HG03135 (cell line): ENCODE measurements around the gene LRSAM1.

Experiments
- ATAC-seq: cut with Tn5 transposase; IDR thresholded peaks from one replicate; pipeline ENCODE4 v1.9.1; 2021; ENCODE audit warnings: mild to moderate bottlenecking, moderate library complexity; ENCODE audit not compliant: unreplicated experiment

LRSAM1 gene

DNA sequence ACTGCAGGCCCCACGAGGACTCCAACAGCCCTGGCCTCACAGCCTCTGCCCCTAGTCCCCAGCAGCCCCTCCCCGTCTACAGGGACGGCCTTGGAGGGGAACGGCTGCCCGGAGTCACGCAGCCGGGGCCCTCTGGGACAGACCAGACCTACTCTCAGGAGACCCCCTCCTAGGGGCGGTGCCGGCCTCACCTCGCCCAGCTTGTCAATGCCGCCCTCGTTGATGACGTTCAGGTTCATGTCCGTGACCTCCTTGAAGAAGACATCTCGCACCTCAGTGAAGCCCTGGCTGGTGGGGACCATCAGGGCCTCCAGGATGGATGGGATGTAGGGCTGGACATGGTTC, 58.6 kb downstream of the LRSAM1 start:
- no peak for ATAC-seq

DNA sequence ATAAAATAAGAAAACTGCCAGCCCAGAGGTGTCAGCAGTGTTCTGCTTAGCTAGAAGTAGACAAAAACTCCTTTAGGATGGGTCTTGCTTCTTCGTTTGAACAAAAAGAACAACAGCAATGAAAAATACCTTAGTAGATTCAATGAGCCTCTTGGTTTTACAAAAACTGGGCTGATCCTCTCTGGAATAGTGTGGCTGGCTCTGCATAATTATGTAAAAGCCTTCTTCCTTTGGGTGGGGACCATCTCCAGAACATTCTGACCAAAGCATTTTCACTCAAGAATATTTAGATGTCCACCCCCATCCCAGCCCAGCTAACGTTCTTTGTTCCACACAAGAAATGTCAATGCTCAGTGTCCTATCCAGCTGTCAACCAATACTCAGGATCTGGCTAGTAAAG, 63.2 kb downstream of the LRSAM1 start:
- no peak for ATAC-seq

DNA sequence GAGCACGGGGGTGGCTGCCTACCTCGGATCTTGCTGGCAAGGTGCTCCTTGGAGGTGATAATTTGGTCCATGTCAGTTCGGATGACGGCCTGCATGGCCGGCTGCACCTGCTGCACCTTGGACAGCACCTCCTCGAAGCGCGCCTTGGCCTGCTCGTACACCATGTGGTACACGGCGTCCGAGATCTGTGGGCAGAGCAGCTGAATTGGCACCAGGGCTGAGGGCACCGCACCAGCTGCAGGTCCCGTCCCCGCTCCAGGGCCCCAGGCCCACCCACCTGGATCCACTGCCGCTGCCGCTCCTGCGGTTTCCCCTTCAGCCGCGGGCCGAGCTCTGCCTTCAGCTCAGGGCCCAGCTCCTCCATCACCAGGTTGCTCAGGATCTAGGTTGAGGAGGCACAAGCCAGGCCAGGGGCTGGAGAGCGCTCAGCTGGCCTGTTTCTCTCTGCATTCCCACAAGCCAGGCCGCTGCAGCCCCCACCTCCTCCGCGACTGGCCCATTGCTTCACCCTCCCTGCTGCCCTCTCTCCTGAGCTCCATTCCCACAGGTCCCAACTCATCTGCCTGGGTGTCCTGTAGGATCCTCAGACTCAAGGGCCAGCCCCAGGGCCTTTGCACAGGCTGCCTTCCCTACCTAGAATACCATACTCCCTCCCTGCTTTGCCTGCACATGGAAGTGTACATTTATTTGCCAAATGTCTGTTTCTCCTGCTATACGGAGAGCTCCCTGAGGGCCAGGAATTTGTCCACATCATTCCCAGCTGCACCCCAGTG, 65.7 kb downstream of the LRSAM1 start:
- no peak for ATAC-seq

DNA sequence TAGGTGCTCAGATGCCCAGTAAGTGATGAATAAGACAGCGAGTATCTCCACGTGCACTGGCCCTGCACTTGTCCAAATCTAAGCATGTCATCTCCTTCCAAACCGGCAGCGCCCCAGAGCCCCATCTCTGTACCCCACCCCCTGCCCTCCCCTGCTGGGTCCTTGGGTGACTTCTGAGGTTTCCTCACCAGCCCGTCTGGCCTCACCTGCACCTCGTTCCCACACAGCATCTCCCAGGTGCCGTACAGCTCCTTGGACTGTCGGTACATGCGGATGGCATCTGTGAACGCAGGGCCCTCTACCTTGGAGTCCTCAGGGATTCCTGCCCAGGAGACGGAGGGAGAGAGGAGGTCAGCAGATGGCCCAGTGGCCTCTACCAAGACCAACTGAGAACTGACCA, 66.3 kb downstream of the LRSAM1 start:
- ATAC-seq = no peak

DNA sequence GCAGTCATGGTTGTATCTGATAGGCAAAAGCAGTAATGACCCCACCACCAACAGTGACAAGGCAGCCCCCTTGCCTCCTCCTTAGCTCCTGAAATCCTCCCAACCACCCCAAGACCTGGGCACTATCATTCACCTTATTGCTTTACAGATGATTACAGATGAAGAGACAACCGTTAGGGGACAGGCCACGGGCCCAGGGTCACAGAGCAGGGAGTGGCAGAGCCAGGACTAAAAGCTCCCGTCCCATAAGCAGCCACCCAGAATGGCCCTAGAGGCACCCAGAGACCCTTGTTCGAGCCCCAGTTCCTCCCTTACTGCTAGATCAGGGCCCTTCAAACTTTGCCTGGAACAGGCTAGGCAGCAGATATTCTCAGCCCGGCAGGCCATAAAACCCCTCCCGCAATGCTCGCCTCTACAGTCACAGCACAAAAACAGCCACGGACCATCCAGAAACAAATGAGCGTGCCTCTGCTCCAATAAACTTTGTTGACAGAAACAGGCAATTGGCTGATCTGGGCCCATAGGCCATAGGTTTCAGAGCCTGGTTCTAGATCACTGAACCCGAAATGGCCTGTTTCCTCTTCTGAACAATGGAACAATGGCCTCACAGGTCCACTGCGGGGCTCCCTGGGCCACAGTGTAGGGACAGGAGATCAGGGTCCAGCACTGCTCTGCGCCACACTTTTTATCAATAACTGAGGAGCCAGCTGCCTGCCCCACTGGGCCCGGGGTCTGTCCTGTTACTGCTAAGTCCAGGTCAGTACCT, 67.0 kb downstream of the LRSAM1 start:
- no peak for ATAC-seq

DNA sequence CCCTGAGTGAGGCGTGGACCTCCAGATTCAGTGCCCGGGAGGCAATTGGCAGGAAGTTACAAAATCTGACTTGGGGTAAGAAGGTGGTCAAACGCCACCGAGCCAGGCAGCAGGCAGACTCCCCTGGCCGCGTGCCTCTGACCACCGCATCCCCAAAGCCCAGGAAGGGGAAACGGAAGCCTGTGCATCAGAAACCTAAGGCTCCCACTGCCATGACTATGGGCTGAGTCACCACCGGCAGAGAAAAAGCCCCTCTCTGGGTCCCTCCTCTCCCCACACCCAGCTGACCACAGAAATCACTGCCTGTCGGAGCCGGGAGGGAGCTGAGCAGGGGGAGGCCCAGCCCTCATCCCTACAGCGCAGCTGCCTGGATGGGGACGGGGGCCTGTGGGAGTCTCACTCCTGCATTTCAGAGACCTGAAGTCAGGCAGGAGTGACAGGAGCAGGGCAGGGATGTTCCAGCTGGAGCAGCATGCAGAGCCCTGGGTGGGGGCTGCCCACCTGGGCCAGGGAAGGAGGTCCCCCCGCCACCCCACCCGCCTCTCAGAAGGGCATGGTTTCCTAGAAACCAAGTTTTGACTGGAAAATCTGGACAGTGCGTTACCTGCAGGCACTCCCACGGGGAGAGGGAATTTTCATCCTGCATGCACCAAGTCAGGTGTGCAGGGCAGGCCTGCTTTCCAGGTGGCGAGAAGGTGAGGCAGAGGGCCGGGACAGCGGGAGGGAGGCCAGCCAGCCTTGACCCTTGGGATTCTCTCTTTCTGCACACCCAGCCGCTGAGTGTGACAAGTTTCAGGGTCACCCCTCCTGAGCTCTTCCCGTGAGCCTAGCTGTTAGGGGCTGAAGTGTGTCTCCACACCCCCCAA, 68.2 kb downstream of the LRSAM1 start:
- ATAC-seq = no peak

DNA sequence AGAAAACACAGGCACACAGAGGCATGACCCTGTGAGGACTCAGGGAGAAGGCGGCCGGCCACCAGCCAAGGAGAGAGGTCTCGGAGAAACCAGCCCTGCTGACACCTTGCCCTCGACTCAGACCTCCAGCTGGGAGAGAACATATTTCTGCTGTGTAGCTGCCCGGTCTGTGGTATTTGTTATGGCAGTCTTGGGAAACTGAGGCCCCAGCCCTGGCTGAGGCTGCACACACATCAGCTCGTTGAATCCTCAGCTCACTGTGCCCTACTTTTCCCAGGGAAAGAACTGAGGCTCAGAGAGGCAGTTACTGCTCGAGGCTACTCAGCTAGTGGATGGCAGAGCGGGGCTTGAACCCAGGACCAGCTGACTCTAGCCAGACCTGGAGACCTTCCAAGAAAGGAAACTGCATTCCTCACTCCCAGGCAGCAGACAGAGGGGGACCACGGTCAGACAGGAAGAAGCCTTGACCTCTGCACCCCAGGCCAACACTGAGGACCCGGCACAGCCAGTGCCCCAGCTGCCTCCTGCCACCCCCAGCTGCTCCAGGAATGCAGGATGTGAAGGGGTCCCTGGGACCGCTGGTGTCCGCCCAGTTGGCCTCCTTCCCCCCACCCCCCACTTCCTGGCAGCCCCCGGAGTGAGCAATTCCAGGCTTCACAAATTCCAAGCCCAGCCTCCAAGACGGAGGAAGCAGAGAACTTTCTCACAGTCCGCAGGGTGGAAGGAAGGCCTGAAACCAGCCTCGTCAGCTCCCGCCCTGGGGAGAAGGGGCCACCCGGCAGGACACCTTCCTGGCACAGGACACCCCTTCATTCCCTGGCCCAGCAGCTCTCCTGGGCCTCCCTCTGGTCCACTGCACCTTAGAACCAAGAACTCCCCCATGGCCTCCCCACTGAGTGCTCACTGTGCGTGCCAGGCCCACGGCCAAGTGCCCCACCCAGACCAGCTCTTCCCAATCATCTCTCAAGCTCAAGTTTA, 69.9 kb downstream of the LRSAM1 start:
- ATAC-seq = no peak

DNA sequence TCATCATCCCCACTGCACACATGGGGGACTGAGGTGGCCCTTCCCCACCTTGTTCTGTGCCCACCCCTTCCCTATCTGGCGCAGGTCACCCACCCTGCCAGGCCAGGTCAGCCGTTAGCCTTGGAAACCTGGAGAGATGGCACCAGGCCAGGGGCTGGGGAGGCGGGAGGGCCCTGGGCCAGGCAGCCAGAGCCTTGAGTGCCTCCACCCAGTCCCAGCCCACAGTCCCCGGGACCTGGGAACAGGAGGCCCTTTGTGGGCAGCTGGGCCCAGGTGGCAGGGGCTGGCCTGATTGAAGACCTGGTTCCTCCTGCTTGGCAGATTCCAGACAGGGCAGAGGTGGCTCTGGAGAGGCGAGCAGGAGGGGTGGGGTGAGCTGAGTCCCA, 70.6 kb downstream of the LRSAM1 start:
- ATAC-seq = no peak

DNA sequence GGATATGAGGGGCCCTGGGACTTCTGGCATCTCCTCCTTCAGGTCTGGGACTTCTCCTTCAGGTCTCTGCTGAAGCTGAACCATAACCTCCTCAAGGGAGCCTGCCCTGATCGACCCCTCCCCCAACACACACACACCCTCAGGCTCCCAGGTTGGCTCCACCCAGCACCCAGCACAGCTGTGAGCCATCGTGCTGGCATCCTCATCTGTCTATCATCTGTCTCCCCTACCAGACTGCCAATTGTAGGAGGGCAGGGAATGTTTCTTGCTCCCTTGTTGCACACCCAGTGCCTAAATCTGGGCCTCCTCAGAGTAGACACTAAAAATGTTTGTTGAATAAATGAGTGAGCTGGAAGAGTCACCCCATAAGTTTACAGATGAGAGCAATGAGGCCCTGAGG, 71.4 kb downstream of the LRSAM1 start:
- no peak for ATAC-seq

DNA sequence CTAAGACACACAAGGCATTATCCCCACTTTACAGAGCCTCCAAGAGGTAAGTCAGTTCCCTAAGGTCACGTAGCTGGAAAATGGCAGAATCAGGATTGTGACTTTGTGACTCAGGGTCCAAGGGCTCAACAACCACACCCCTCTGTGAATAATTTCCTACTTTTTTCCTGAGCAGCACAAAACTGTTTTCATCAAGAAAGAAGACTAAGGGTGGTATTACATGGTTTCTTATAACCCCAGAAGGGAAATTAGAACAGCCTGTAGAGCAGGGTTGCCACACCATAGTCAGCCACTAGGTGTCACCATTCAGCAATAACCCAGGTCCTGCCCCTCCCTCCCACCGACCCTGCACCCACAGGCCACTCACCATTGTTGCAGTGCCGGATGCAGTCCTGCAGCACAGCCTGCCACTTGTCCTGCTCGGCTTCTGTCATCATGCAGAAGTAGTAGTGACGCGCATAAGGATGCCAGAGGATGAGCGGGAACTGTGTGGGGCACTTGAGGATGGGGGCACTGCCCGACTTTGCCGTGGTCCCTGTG, 72.1 kb downstream of the LRSAM1 start:
- ATAC-seq = no peak

DNA sequence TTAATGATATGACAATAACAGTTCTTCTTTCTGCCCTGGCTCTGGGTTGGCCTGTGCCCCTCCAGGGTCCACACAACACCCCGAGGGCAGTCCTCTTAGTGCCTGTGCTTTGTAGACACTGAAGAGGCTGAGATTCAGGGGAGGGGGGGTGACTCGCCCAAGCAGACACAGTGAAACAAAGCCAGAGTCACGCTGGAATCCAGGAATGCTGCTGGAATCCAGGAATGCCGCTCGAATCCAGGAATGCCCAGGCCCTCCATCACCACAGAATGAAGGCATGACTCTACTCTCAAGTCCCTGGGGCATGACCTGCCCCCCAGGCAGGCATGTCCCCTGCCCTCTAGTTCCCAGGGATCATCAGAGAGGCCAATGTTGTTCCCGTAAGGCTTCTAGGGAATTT, 73.1 kb downstream of the LRSAM1 start:
- no peak for ATAC-seq

DNA sequence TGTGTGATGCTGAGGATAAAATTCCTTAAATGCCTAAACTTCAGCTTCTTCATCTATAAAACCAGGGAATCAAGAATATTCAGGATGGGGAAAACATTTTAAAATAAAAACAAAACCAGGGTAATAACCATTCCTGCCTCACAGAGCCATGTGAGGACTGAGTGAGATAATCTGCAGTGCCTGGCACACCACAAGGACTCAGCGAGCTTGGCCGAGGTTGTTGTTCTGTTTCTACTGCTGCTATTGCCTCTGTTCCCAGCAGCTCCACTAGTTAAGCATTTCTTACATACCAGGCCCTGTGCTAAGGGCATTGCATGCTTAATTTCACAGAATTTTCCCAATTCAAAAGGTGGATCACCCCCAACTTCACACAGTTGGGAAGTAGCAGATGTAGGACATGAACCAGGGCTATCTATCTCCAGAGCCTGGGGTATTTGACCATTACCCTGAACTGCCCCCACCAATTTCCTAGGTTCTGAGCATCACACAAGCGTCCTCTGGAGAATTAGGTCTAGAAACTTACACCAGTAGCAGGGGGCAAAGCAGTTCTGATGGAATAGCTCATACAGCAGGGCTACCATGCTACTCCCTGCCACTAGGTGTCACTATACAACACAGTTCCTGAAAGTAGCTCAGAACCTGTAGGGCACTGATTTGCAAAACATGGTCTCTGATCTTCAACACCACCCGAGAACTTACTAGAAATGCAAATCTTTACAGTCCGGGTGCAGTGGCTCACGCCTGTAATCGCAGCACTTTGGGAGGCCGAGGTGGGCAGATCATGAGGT, 74.3 kb downstream of the LRSAM1 start:
- ATAC-seq = no peak

DNA sequence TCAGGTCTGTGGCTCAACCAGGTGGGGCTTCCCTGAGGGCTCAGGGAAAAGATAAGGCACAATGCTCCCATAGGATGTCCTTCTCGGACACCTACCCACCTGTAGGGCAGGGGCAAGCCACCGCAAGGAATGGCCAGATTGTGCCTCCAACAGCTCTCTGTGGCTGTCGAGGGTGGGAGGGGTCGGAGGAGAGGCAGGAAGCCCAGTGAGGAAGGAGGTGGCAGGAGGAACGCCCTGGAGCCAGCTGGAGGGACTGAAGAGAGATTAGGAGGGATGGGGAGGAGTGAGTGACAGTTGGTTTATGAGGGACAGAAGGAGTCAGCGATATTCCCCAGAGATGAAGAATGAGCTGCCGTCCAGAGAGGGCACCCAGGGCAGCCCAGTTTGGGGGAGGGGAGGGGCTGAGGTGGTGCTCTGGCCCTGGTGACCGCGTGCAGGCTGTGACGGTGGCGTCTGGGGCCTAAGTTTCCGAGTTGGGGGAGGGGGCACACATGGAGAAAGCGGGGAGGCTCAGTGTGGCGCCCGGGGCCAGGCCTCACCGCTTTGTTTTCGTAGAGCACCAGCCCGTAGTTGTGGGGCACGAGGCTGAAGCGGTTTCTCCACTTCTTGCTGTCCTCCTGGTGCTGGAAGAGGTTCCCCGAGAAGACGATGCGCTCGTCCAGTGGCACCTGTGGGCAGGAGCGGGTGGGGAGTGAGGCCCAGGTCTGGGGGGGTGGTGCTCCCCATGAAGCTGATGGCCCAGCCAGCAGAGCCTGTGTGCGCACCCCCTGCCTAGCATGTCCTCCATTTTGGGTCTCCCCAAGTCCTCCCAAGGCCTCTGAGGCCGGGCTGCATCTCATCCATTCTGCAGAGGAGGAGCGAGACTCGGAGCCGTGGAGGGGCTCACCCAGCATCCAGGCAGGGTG, 75.6 kb downstream of the LRSAM1 start:
- no peak for ATAC-seq

DNA sequence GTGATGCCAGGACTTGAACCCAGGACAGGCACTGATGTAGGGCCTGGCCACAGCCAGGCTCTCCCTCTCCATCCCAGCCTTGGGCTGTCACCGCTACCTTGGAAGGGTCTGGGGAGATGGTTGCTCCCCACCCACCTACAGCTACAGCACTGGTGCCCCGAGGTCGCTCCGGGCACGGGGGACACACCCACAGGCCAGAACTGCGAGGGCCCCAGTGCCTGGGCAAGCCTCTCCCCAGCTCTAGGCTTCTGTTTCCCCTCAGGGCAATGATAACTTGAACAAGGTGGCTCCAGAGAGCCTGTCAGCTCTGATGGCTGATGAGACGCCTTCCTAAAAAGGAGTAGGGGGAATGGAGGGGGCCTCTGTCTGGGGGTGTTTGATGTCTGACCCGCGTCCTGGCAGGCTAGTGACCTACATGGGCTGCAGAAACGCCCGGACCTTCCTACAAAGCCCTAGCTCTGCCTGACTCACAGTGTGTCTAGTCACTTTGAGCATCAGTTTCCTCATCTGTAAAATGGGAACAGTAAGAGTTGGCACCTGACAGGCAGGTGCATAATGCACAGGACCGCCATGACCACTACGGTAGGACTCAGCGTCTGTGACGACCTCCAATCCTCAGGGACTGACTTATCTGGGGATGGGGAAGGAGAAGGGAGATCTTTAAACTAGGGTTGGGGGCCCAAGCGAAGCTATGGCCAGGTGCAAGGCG, 76.4 kb downstream of the LRSAM1 start:
- no peak for ATAC-seq

DNA sequence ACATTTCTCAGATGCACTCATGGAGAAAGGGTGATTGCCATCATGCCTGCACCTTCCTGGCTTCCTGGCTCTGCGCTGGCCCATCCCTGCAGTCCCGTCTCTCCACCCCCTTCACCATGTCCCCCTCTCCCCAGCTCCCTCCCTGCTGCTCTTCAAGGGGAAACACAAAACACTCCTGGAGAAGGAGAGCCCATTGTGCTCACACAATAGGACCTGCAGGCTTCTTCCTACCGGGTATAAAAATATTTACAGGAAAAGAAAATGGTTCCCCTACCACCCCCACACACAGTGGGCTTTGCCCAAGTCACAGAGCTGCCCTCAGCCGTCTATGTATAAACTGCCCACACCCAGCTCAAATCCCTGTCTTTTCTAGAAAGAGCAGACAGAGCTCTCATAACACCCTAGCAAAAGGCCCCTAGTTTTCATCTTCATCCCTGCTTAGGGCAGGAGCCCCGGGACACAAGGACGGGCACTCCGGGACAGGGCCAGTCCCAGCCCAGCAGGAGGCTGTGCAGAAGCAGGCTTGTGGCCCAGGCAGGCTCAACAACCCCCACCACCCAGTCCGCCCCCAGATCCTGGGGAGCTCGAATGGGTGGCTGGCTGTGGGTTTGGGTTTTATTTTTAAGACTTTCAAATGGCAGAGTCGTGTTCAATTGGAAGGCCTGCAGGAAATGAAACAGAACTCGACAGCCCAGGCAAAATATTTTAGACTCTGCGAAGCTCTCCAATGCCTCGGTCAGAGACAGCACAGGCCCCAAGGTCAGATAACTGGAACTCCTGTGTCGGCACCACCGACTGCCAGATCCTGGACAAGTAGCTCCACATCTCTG, 77.3 kb downstream of the LRSAM1 start:
- no peak for ATAC-seq

DNA sequence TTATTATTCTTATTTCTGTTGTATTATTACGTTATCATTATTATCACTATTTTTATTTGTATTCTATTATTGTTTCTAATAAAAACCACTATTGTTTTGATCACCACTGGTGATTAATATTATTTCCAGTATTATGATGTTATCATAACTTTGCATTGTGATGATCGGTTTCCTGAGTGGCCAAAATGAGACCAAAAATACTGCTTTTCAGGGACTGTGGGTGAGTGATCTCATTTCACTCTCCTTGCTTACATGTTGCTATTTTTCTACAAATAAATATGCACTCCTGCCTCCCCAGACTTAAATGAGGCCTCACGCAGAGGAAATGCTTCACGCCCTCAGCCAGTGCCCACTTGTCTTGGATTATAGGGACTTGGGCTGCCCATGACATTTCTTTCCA, 78.4 kb downstream of the LRSAM1 start:
- no peak for ATAC-seq
